Measurements from ENCODE around the gene EIF2AK2. TPM values are rescaled to one million over a fixed set of nuclear protein-coding genes. Genes with fewer than 3 reads are reported as not detected.

Gene EIF2AK2
- total RNA-seq, 6 experiments from 2014 or later, result 10.2 to 19.0 (median 13.3) TPM

- H3K36me3 ChIP-seq, result peaks cover 0 to 4% (median 0%) of the 10 kb centered on the region in 4 donors
- no peaks in the 10 kb centered on the region for H3K9me3 ChIP-seq
- no peaks in the 10 kb centered on the region for H3K27me3 ChIP-seq
- peak; percentile 95 to 98 (median 97) for ATAC-seq
- peak; percentile 95 to 97 (median 96) for DNase-seq
- peak within 1 kb of the TSS; percentile 57 to 76 (median 65) for H3K27ac ChIP-seq
- WGBS (ENCODE audit: insufficient coverage, low coverage, low lambda C conversion rate, missing lambda C conversion rate), result under 1% methylated on average over 37 of the region's 74 CpGs
- peaks cover 0 to 11% (median 5%) of the 10 kb centered on the region in 4 donors for H3K4me1 ChIP-seq
- peak within 1 kb of the TSS; percentile 66 to 82 (median 80) for H3K4me3 ChIP-seq
- TF ChIP-seq POLR2A (IDR thresholded peaks at IDR 0.05) (peak; percentile 55), CTCF (IDR thresholded peaks at IDR 0.05) (no peak)
- intact Hi-C loops (cut with DNase I), result no loop called here
These were observed 72.6 kb downstream of the EIF2AK2 start, which contains the start of the genes GPATCH11 and HEATR5B for GRCh38 chr2:37083873-37084794. TSS of gene GPATCH11 (plus strand) at chr2:37084518. CDS start at chr2:37088382, 3,864 bp downstream. TSS of gene HEATR5B (minus strand) at chr2:37084372. CDS start at chr2:37083414, 958 bp downstream.

GRCh38 chr2:37080689-37081088, 76.1 kb downstream of the EIF2AK2 start:
- no peak overlapping the region for H3K4me3 ChIP-seq
- H3K27me3 ChIP-seq, result no peaks in the 10 kb centered on the region
- intact Hi-C loops (cut with DNase I), result no loop called here
- ATAC-seq (no peak), DNase-seq (no peak)
- H3K27ac ChIP-seq, result no peak overlapping the region
- no peaks in the 10 kb centered on the region for H3K9me3 ChIP-seq
- no peak for TF ChIP-seq POLR2A (IDR thresholded peaks at IDR 0.05)
- TF ChIP-seq CTCF (IDR thresholded peaks at IDR 0.05), result no peak
- peaks cover 0 to 11% (median 5%) of the 10 kb centered on the region in 4 donors for H3K4me1 ChIP-seq
- 43% methylated on average over 3 of the region's 3 CpGs for WGBS (ENCODE audit: insufficient coverage, low coverage, low lambda C conversion rate, missing lambda C conversion rate)
- H3K36me3 ChIP-seq, result peaks cover 0 to 23% (median 7%) of the 10 kb centered on the region in 4 donors

GRCh38 chr2:37080266-37080665, 76.5 kb downstream of the EIF2AK2 start:
- Histone ChIP-seq H3K36me3 (peaks cover 0 to 25% (median 7%) of the 10 kb centered on the region in 4 donors), H3K27ac (no peak overlapping the region), H3K4me1 (peaks cover 0 to 11% (median 5%) of the 10 kb centered on the region in 4 donors), H3K9me3 (no peaks in the 10 kb centered on the region), H3K4me3 (no peak overlapping the region), H3K27me3 (no peaks in the 10 kb centered on the region)
- no peak for TF ChIP-seq POLR2A (IDR thresholded peaks at IDR 0.05)
- 68% methylated on average over 2 of the region's 2 CpGs for WGBS (ENCODE audit: insufficient coverage, low coverage, low lambda C conversion rate, missing lambda C conversion rate)
- intact Hi-C loops (cut with DNase I), result no loop called here
- no peak for DNase-seq
- ATAC-seq, result no peak

- Histone ChIP-seq H3K27ac (no peak overlapping the region), H3K4me1 (no peaks in the 10 kb centered on the region), H3K27me3 (no peaks in the 10 kb centered on the region), H3K4me3 (no peak overlapping the region), H3K9me3 (no peaks in the 10 kb centered on the region), H3K36me3 (peaks cover 0 to 43% (median 11%) of the 10 kb centered on the region in 4 donors)
- 91% methylated on average over 2 of the region's 2 CpGs for WGBS (ENCODE audit: insufficient coverage, low coverage, low lambda C conversion rate, missing lambda C conversion rate)
- no peak for ATAC-seq
- no peak for DNase-seq
- intact Hi-C loops (cut with DNase I), result no loop called here
- no peak for TF ChIP-seq POLR2A (IDR thresholded peaks at IDR 0.05)
- TF ChIP-seq CTCF (IDR thresholded peaks at IDR 0.05), result no peak
These were observed 85.8 kb downstream of the EIF2AK2 start for GRCh38 chr2:37070931-37071330.

GRCh38 chr2:37068686-37069085, 88.1 kb downstream of the EIF2AK2 start:
- intact Hi-C loops (cut with DNase I), result no loop called here
- Histone ChIP-seq H3K36me3 (peaks cover 0 to 52% (median 11%) of the 10 kb centered on the region in 4 donors), H3K4me3 (no peak overlapping the region), H3K4me1 (no peaks in the 10 kb centered on the region), H3K27ac (no peak overlapping the region), H3K9me3 (no peaks in the 10 kb centered on the region), H3K27me3 (no peaks in the 10 kb centered on the region)
- TF ChIP-seq POLR2A (IDR thresholded peaks at IDR 0.05) (no peak), CTCF (IDR thresholded peaks at IDR 0.05) (no peak)
- ATAC-seq (no peak), DNase-seq (no peak)
- 83% methylated on average over 6 of the region's 6 CpGs for WGBS (ENCODE audit: insufficient coverage, low coverage, low lambda C conversion rate, missing lambda C conversion rate)
